PC-9 (cell line): ENCODE results near the gene ID4.

Experiments used
- EZH2 ChIP-seq: fragments of 200-600 bp; sonication (generic); IDR thresholded peaks from 2 replicates; pipeline ENCODE4 v1.8.0; 2017; ENCODE audit warnings: antibody characterized with exemption, low read depth
- TF ChIP-seq, protein P1 (sequence below): fragments of 200-600 bp; sonication (generic); conservative IDR thresholded peaks from 2 replicates; pipeline ENCODE4 v1.6.1; 2017; ENCODE audit warnings: mixed run types, antibody characterized with exemption, mild to moderate bottlenecking, moderate library complexity

DNA sequence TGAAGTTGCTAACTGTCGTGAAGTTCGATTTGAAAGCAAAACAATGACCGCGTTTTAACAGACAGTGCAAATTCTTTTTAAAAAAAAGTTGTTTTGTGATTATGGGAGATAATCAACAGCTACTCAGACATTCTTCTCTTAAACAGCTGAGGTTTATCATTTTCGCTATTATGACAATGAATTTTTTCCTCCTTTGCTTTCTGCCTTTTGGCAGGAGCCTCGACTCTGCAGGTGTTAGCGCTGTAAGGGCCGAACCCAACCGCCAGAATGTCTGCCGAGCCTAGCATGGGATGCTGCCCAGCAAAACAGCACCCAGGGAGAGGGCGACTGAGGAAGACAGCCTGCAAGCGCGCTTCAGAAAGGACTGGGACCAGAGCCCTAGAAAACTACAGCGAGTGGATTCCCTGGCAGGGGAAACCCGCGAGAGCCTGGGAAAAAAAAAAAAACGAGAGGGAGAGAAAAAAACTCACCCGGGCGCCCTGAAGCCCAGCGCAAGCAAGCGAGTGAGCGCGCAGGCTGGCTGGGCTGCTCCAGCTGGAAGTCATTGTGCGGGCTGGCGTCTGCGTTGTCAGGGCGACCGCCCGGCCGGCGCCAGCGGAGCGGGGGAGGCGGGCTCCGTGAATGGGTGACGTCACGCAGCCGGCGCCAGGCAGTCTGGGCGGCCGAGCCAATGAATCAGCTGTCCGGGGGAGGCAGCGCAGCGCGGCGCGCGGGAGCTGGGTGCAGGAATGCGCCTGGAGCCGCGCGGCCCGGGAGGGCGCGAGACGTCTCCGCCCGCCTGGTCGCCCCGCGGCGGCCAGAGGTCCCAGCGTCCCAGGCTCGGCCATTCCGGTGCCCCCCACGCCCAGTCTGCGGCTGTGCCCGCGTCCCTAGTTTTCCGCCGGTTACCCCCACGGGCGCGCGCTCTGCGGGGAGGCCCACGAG, 32.7 kb upstream of the ID4 start:
- TF ChIP-seq, protein P1, sequence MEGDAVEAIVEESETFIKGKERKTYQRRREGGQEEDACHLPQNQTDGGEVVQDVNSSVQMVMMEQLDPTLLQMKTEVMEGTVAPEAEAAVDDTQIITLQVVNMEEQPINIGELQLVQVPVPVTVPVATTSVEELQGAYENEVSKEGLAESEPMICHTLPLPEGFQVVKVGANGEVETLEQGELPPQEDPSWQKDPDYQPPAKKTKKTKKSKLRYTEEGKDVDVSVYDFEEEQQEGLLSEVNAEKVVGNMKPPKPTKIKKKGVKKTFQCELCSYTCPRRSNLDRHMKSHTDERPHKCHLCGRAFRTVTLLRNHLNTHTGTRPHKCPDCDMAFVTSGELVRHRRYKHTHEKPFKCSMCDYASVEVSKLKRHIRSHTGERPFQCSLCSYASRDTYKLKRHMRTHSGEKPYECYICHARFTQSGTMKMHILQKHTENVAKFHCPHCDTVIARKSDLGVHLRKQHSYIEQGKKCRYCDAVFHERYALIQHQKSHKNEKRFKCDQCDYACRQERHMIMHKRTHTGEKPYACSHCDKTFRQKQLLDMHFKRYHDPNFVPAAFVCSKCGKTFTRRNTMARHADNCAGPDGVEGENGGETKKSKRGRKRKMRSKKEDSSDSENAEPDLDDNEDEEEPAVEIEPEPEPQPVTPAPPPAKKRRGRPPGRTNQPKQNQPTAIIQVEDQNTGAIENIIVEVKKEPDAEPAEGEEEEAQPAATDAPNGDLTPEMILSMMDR = no peak
- TF ChIP-seq EZH2 = no peak
